Measurements from ENCODE around the gene ZNRF1. TPM values are rescaled to one million over a fixed set of nuclear protein-coding genes. Genes with fewer than 3 reads are reported as not detected.
A peak's percentile ranks its signal among the peaks of the same experiment; 100 is the strongest.

ZNRF1 gene
- total RNA-seq, 2 experiments from 2014 or later, result 11.0 to 13.7 TPM

GRCh38 chr16:75004460-75004859, 5.6 kb downstream of the ZNRF1 start:
- H3K4me3 Mint-ChIP-seq, result no peak overlapping the region
- ATAC-seq, result no peak
- peaks cover 10% of the 10 kb centered on the region for H3K27me3 Mint-ChIP-seq
- DNase-seq, result no peak
- intact Hi-C loops (cut with micrococcal nuclease), result no loop called here
- TF ChIP-seq CTCF (IDR thresholded peaks at IDR 0.05), result no peak
- H3K9me3 Mint-ChIP-seq, result no peaks in the 10 kb centered on the region
- ChIA-PET POLR2A (no interaction called here), CTCF (interaction anchor here (0.8 to 5.3 kb wide), 3 partner anchors 9 to 107 kb away, joined by 3 to 26 read pairs (median 4); no protein-coding TSS in a partner anchor)
- no peak overlapping the region for H3K27ac Mint-ChIP-seq
- no peaks in the 10 kb centered on the region for H3K36me3 Mint-ChIP-seq (ENCODE audit: low read depth)
- peaks cover 23% of the 10 kb centered on the region for H3K4me1 Mint-ChIP-seq (ENCODE audit: low read depth)

GRCh38 chr16:75005697-75006096, 6.9 kb downstream of the ZNRF1 start:
- Mint-ChIP-seq H3K36me3 (ENCODE audit: low read depth) (no peaks in the 10 kb centered on the region), H3K4me3 (no peak overlapping the region), H3K27me3 (peaks cover 5% of the 10 kb centered on the region), H3K9me3 (no peaks in the 10 kb centered on the region), H3K4me1 (ENCODE audit: low read depth) (peaks cover 16% of the 10 kb centered on the region), H3K27ac (no peak overlapping the region)
- no peak for TF ChIP-seq CTCF (IDR thresholded peaks at IDR 0.05)
- POLR2A ChIA-PET, result no interaction called here
- intact Hi-C loops (cut with micrococcal nuclease), result no loop called here
- ATAC-seq, result no peak
- CTCF ChIA-PET, result interaction anchor here (0.7 to 5.3 kb wide), 2 partner anchors 106 to 503 kb away, joined by 3 to 26 read pairs; no protein-coding TSS in a partner anchor
- DNase-seq, result no peak

GRCh38 chr16:75007443-75007842, 8.6 kb downstream of the ZNRF1 start:
- Mint-ChIP-seq H3K4me3 (no peak overlapping the region), H3K36me3 (ENCODE audit: low read depth) (no peaks in the 10 kb centered on the region), H3K9me3 (no peaks in the 10 kb centered on the region), H3K27me3 (no peaks in the 10 kb centered on the region), H3K27ac (no peak overlapping the region), H3K4me1 (ENCODE audit: low read depth) (peaks cover 24% of the 10 kb centered on the region)
- ChIA-PET CTCF (interaction anchor here (1.1 to 5.3 kb wide), 3 partner anchors 10 to 104 kb away, joined by 3 to 26 read pairs (median 5); no protein-coding TSS in a partner anchor), POLR2A (interaction anchor here (1.5 kb wide), 1 partner anchor 9 kb away, joined by 5 read pairs; the partner anchor contains the start of gene ZNRF1)
- no peak for ATAC-seq
- no peak for TF ChIP-seq CTCF (IDR thresholded peaks at IDR 0.05)
- intact Hi-C loops (cut with micrococcal nuclease), result no loop called here
- no peak for DNase-seq

GRCh38 chr16:75010427-75010826, 11.6 kb downstream of the ZNRF1 start:
- no peak overlapping the region for H3K4me3 Mint-ChIP-seq
- DNase-seq (no peak), ATAC-seq (no peak)
- H3K9me3 Mint-ChIP-seq, result no peaks in the 10 kb centered on the region
- peaks cover 32% of the 10 kb centered on the region for H3K4me1 Mint-ChIP-seq (ENCODE audit: low read depth)
- no peaks in the 10 kb centered on the region for H3K27me3 Mint-ChIP-seq
- ChIA-PET POLR2A (interaction anchor here (1.1 kb wide), 1 partner anchor 13 kb away, joined by 4 read pairs; no protein-coding TSS in a partner anchor), CTCF (no interaction called here)
- TF ChIP-seq CTCF (IDR thresholded peaks at IDR 0.05), result no peak
- no peak overlapping the region for H3K27ac Mint-ChIP-seq
- no peaks in the 10 kb centered on the region for H3K36me3 Mint-ChIP-seq (ENCODE audit: low read depth)
- intact Hi-C loops (cut with micrococcal nuclease), result no loop called here

- TF ChIP-seq CTCF (IDR thresholded peaks at IDR 0.05), result no peak
- DNase-seq (peak; percentile 78), ATAC-seq (peak; percentile 95)
- H3K36me3 Mint-ChIP-seq (ENCODE audit: low read depth), result no peaks in the 10 kb centered on the region
- H3K4me3 Mint-ChIP-seq, result peak overlapping the region; percentile 39
- H3K9me3 Mint-ChIP-seq, result no peaks in the 10 kb centered on the region
- peak overlapping the region; percentile 83 for H3K27ac Mint-ChIP-seq
- H3K27me3 Mint-ChIP-seq, result no peaks in the 10 kb centered on the region
- H3K4me1 Mint-ChIP-seq (ENCODE audit: low read depth), result peaks cover 32% of the 10 kb centered on the region
- intact Hi-C loops (cut with micrococcal nuclease), result no loop called here
- ChIA-PET CTCF (interaction anchor here (0.6 to 5.5 kb wide), 7 partner anchors 9 to 101 kb away, joined by 3 to 48 read pairs (median 3); partner anchors contain the start of gene ZNRF1), POLR2A (interaction anchor here (0.6 to 2.2 kb wide), 7 partner anchors 11 to 89 kb away, joined by 3 to 7 read pairs (median 3); no protein-coding TSS in a partner anchor)
Measured at GRCh38 chr16:75011634-75012307, 12.9 kb downstream of the ZNRF1 start.
